ENCODE results near the gene TMEM140.

DNA sequence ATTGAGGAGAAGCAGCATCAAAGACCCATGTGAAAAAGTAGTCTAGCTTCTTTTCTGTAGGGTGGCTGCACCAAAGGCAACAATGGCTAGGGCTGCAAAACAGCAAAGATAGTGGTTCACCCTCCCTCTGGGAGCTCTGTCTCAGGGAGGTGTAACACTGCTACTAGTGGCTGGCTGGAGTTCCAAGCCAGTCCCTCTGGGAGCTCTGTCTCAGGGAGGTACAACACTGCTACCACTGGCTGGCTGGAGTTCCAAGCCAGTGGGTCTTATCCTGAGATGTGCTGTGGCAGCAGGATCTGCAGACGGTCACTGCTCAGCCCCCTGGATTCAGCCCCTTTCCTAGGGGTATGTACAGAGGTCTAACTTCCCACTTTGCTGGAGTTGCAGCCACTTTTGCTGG is 37.9 kb upstream of the TMEM140 start:
- TF ChIP-seq ZFX (CRISPR knock-in tag; IDR thresholded peaks at IDR 0.05; ENCODE audit: low read depth) (no peak), NR1H2 (CRISPR knock-in tag; IDR thresholded peaks at IDR 0.05; ENCODE audit: borderline replicate concordance, low read depth) (no peak)
